HEK293 (cell line): ENCODE results near the gene PI16.

Experiments used
- ZBTB21 ChIP-seq: fragments of 450-650 bp; formaldehyde crosslinking; IDR thresholded peaks from 2 replicates; pipeline ENCODE4 v1.5.1; 2017; ENCODE audit warnings: missing biosample characterization, missing genetic modification characterization
- ZNF426 ChIP-seq: fragments of 450-650 bp; formaldehyde crosslinking; IDR thresholded peaks from 2 replicates; pipeline ENCODE4 v1.5.1; 2017; ENCODE audit warnings: missing biosample characterization, missing genetic modification characterization, mild to moderate bottlenecking, inconsistent platforms, moderate library complexity
- ZNF707 ChIP-seq: fragments of 450-650 bp; formaldehyde crosslinking; IDR thresholded peaks from 2 replicates; pipeline ENCODE4 v1.5.1; 2016; ENCODE audit warnings: missing biosample characterization, missing genetic modification characterization
- ZNF830 ChIP-seq: fragments of 450-650 bp; IDR thresholded peaks from 2 replicates; pipeline ENCODE4 v1.5.0; 2018; ENCODE audit warnings: missing biosample characterization, missing genetic modification characterization, low read depth, mild to moderate bottlenecking, moderate library complexity
- TF ChIP-seq, protein P1 (sequence below): fragments of 450-650 bp; formaldehyde crosslinking; IDR thresholded peaks from 2 replicates; pipeline ENCODE4 v1.5.1; 2016; ENCODE audit warnings: missing biosample characterization, missing genetic modification characterization
- TF ChIP-seq, protein P2 (sequence below): fragments of 450-650 bp; formaldehyde crosslinking; IDR thresholded peaks from 2 replicates; pipeline ENCODE4 v1.5.1; 2016; ENCODE audit warnings: missing biosample characterization, missing genetic modification characterization
- TF ChIP-seq, protein P3 (sequence below): fragments of 450-650 bp; formaldehyde crosslinking; IDR thresholded peaks from 2 replicates; pipeline ENCODE4 v1.5.1; 2016; ENCODE audit warnings: missing biosample characterization, missing genetic modification characterization
- TF ChIP-seq, protein P4 (sequence below): fragments of 450-650 bp; formaldehyde crosslinking; IDR thresholded peaks from 2 replicates; pipeline ENCODE4 v1.5.1; 2016; ENCODE audit warnings: missing biosample characterization, missing genetic modification characterization

DNA sequence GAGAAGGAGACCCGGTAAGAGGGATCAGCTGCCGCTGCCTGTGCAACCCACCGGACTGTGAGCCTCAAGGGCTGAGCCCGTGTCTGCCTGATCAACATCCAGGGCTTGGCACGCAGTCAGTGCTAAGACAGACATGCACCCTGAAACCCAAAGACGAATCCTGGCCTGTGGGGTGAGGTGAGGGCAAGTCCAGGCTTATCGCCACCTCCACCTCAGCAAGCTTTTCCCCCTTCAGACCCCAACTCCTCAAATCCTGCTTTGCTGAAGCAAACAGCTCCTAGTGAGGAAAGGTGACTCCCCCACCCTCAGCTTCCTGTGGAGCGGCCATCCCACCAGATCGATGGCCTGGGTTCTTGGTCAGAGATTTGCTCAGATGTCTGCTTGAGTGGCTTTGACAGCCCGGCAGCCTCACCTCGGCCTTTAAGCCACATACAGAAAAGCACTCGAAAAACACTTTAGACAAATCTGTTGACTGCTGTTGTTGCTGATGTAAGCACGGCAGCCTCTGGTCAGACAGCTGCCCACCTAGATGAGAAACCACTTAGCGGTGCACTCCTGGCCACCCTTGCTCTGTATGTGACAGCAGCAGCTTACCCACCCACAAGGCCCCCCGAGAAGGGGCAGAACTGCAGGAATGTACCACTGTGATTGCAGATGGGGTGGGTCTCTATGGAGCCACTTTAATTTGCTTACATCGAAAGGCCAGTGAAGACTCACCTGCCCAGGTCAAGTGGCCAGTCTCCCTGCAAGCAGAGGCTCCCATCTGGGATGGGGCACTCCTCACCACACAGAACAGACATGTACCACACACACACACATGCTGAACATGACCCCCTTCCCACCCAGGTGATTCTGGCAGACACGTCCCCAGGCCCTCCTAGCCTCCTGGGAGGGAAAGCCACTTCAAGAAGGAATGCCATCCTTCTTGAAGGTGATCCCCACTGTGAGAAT lies 16.6 kb downstream of the PI16 start:
- TF ChIP-seq, protein P1, sequence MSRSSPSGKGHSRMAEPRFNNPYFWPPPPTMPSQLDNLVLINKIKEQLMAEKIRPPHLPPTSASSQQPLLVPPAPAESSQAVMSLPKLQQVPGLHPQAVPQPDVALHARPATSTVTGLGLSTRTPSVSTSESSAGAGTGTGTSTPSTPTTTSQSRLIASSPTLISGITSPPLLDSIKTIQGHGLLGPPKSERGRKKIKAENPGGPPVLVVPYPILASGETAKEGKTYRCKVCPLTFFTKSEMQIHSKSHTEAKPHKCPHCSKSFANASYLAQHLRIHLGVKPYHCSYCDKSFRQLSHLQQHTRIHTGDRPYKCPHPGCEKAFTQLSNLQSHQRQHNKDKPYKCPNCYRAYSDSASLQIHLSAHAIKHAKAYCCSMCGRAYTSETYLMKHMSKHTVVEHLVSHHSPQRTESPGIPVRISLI = no peak
- TF ChIP-seq, protein P2, sequence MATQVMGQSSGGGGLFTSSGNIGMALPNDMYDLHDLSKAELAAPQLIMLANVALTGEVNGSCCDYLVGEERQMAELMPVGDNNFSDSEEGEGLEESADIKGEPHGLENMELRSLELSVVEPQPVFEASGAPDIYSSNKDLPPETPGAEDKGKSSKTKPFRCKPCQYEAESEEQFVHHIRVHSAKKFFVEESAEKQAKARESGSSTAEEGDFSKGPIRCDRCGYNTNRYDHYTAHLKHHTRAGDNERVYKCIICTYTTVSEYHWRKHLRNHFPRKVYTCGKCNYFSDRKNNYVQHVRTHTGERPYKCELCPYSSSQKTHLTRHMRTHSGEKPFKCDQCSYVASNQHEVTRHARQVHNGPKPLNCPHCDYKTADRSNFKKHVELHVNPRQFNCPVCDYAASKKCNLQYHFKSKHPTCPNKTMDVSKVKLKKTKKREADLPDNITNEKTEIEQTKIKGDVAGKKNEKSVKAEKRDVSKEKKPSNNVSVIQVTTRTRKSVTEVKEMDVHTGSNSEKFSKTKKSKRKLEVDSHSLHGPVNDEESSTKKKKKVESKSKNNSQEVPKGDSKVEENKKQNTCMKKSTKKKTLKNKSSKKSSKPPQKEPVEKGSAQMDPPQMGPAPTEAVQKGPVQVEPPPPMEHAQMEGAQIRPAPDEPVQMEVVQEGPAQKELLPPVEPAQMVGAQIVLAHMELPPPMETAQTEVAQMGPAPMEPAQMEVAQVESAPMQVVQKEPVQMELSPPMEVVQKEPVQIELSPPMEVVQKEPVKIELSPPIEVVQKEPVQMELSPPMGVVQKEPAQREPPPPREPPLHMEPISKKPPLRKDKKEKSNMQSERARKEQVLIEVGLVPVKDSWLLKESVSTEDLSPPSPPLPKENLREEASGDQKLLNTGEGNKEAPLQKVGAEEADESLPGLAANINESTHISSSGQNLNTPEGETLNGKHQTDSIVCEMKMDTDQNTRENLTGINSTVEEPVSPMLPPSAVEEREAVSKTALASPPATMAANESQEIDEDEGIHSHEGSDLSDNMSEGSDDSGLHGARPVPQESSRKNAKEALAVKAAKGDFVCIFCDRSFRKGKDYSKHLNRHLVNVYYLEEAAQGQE (tag by site-specific recombination) = no peak
- TF ChIP-seq ZNF426 (tag by site-specific recombination) = no peak
- no peak for TF ChIP-seq ZBTB21 (tag by site-specific recombination)
- no peak for TF ChIP-seq ZNF707
- no peak for TF ChIP-seq ZNF830 (tag by site-specific recombination)
- TF ChIP-seq, protein P3, sequence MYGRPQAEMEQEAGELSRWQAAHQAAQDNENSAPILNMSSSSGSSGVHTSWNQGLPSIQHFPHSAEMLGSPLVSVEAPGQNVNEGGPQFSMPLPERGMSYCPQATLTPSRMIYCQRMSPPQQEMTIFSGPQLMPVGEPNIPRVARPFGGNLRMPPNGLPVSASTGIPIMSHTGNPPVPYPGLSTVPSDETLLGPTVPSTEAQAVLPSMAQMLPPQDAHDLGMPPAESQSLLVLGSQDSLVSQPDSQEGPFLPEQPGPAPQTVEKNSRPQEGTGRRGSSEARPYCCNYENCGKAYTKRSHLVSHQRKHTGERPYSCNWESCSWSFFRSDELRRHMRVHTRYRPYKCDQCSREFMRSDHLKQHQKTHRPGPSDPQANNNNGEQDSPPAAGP (tag by site-specific recombination) = no peak
- TF ChIP-seq, protein P4, sequence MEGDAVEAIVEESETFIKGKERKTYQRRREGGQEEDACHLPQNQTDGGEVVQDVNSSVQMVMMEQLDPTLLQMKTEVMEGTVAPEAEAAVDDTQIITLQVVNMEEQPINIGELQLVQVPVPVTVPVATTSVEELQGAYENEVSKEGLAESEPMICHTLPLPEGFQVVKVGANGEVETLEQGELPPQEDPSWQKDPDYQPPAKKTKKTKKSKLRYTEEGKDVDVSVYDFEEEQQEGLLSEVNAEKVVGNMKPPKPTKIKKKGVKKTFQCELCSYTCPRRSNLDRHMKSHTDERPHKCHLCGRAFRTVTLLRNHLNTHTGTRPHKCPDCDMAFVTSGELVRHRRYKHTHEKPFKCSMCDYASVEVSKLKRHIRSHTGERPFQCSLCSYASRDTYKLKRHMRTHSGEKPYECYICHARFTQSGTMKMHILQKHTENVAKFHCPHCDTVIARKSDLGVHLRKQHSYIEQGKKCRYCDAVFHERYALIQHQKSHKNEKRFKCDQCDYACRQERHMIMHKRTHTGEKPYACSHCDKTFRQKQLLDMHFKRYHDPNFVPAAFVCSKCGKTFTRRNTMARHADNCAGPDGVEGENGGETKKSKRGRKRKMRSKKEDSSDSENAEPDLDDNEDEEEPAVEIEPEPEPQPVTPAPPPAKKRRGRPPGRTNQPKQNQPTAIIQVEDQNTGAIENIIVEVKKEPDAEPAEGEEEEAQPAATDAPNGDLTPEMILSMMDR (tag by site-specific recombination) = no peak
